H4 (cell line): Measurements from ENCODE around the gene GOLPH3L. TPM values are rescaled to one million over a fixed set of nuclear protein-coding genes. Genes with fewer than 3 reads are reported as not detected.
A peak's percentile ranks its signal among the peaks of the same experiment; 100 is the strongest.
"Not testable (repeated sequence)": the region's sequence is repeated elsewhere in the genome, so short reads cannot be mapped to it uniquely, and the experiment has no call there.

Experiments used
- DNase-seq: peaks from one replicate; pipeline ENCODE4 v3.0.0-alpha.2; 2015; ENCODE audit warnings: low spot score
- total RNA-seq: library from RNA; depleted of rRNA; stranded (reverse); fragments of >200 nt; shearing (Covaris generic); gene quantifications from 2 replicates; pipeline ENCODE4 v1.2.3, GENCODE V29; 2014; rRNA removed

The GOLPH3L gene
- total RNA-seq, 1 experiment from 2014 or later, result 10.1 TPM

DNA sequence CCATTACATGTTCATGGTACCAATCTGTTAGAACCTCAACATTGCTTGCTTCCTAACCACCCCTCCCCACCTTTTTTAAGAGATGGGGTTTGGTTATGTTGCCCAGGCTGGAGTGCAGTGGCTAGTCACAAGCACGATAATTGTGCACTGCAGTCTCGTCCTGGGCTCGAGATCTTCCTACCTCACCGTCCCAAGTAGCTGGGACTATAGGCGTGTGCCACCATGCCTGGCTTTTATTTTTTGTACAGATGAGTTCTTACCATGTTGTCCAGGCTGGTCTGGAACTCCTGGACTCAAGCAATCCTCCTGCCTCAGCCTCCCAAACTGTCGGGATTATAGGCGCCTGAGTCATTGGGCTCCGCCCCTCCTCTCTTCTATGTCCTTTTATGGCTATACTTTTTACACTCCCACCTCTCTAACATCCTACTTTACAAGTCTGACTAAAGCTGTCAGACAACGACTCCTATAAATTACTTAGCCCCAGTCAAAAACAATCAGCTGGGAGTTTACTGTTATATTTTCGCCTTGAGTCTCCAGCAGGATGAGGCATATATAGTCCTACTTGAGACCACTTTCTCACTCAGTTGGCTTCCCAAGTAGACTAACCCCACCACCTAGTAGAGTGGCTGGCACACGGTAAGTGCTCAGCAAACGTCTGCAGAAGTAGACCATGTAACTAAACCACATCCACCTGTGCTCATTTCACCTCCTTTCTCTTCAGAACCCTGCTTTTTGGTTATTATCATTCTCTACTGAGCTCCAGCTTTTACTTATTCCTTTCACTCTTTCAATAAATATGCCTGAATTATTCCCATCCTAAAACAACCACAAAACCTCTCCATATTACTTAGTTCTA lies 81.4 kb downstream of the GOLPH3L start:
- no peak for DNase-seq

GRCh38 chr1:150613061-150613920 lies 83.7 kb downstream of the GOLPH3L start:
- DNase-seq, result peak; percentile 67

- no peak for DNase-seq
These were observed 85.0 kb downstream of the GOLPH3L start for GRCh38 chr1:150612014-150612345.

- DNase-seq, result no peak
These were observed 86.4 kb downstream of the GOLPH3L start for GRCh38 chr1:150610576-150610975.

GRCh38 chr1:150609732-150610131 lies 87.2 kb downstream of the GOLPH3L start:
- DNase-seq, result no peak

DNA sequence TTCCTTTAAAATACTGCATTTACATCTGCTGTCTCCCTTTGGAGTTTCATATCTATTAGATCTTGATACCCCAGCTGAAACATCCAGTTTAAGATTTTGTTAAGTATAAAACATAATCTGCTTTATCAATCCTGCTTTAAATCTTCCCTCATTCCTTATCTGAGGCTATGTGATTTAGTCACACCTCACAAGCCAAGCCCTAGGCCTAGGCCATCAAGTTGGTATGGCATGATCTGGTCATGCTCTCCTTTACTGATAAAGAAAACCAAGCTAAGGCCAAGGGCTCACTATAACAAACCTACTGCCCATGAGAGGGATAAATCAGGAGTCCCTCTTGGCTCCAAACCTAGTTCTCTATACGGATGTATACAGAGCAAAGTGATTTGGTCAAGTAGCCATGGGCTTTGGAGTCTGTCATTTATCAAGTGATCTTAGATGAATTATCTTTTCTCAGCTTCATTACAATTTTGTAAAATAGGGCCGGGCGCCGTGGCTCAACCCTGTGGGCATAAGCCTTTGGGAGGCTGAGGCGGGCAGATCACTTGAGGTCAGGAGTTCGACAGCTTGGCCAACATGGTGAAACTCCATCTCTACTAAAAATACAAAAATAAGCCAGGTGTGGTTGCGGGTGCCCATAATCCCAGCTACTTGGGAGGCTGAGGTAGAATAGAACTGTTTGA lies 90.4 kb downstream of the GOLPH3L start:
- DNase-seq, result no peak

- not testable (repeated sequence) for DNase-seq
These were observed 91.6 kb downstream of the GOLPH3L start for GRCh38 chr1:150605451-150605731.

- DNase-seq, result no peak
These were observed 92.7 kb downstream of the GOLPH3L start for GRCh38 chr1:150604226-150604588.

DNA sequence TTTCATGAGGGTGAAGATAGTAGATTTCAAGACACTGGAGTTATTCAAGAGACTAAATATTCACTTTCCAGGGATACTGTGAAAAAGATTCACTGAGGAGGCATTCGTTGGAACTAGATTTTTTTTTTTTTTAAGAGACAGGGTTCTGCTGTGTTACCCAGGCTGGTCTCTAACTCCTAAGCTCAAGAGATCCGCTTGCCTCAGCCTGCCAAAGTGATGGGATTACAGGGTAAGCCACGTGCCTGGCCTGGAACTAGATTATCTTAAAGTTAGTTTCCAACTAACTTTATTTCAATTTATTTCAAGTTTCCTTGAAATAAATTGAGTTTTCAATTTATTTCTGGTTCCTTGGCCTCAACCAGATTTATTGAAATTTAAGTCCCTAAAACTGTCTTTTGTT lies 93.2 kb downstream of the GOLPH3L start:
- no peak for DNase-seq

GRCh38 chr1:150602372-150602771 lies 94.6 kb downstream of the GOLPH3L start:
- DNase-seq, result not testable (repeated sequence)

- no peak for DNase-seq
These were observed 95.4 kb downstream of the GOLPH3L start for GRCh38 chr1:150601540-150601939.

DNA sequence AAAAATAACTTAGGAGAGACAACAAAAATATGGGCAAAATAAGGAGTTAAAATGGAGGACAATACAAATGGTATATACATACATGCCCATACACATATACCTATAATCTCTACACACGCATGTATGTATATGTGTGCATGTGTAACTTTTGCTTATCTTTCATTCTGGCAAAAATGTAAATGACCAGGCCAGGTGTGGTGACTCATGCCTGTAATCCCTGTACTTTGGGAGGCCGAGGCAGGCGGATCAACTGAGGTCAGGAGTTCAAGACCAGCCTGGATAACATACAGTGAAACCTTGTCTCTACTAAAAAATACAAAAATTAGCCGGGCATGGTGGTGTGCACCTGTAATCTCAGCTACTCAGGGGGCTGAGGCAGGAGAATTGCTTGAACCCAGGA lies 98.6 kb downstream of the GOLPH3L start:
- not testable (repeated sequence) for DNase-seq

GRCh38 chr1:150596976-150597375 lies 100.0 kb downstream of the GOLPH3L start:
- DNase-seq, result no peak

Other genes with a start within 250 kb of the GOLPH3L start
- gene TARS2, start 209.7 kb downstream of the GOLPH3L start, total RNA-seq, result 8.4 and 12.8 TPM in 2 replicates
- 27.5 and 28.6 TPM in 2 replicates for gene ECM1, start 189.0 kb downstream of the GOLPH3L start, total RNA-seq
- gene FALEC, start 181.4 kb downstream of the GOLPH3L start, total RNA-seq, result not detected in 2 replicates
- 0.80 and 1.1 TPM in 2 replicates for gene ADAMTSL4, start 147.7 kb downstream of the GOLPH3L start, total RNA-seq
- gene MCL1, start 117.5 kb downstream of the GOLPH3L start, total RNA-seq, result 95.2 and 98.6 TPM in 2 replicates
- 143 and 154 TPM in 2 replicates for gene ENSA, start 67.5 kb downstream of the GOLPH3L start, total RNA-seq
- gene HORMAD1, start 23.7 kb upstream of the GOLPH3L start, total RNA-seq, result not detected in 2 replicates
- gene CTSS, start 68.6 kb upstream of the GOLPH3L start, total RNA-seq, result 0.39 and 1.5 TPM in 2 replicates
- gene CTSK, start 111.1 kb upstream of the GOLPH3L start, total RNA-seq, result 0.10 TPM in 1 of 2 replicates, not detected in the other
- 13.0 and 13.7 TPM in 2 replicates for gene ARNT, start 179.4 kb upstream of the GOLPH3L start, total RNA-seq
- not detected in 2 replicates for gene CTXND2, start 190.0 kb upstream of the GOLPH3L start, total RNA-seq
- gene SETDB1, start 229.2 kb upstream of the GOLPH3L start, total RNA-seq, result 15.9 and 26.2 TPM in 2 replicates